ENCODE data around the gene CHMP1B. TPM values are rescaled to one million over a fixed set of nuclear protein-coding genes. Genes with fewer than 3 reads are reported as not detected.

Gene CHMP1B
- total RNA-seq, 4 donors from 2014 or later, result 75.4 to 99.5 (median 85.9) TPM

DNA sequence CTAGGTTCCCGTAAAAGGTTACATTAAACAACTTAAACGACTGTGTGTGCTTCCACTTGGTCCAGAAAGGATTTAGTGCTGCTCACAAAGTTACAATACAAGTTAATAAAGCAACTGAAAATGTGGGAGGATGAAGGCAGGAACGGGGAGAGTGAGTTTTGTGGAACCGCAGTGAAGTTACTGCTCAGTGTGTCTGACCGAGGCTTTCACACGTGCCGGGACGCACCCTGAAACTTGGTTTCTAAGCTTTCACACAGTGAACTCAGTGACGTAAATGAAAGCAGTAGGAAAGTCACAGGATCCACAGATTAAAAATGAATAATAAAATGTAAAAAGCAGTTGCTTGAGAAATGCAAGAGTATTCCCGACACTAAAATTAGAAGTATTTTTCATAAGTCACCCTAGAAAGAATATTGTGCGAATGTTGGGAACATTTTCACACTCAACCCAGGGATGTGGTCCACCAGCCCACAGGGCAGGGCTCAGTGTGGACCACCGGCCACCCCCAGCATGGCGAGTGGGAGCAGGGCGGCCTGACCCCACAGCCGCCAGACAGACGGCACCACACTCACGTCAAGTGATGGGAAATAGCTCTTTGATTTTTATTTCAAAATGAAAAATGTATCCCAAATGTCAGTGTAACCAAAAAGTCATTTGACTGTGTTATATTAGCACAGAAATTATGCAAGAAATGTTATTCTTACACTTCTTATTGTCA, 32.6 kb upstream of the CHMP1B start:
- no peaks in the 10 kb centered on the region for H3K4me1 ChIP-seq
- no peak for DNase-seq
- 87 to 91% methylated on average over 17 of the region's 17 CpGs for WGBS, 2 donors
- TF ChIP-seq, protein P1, sequence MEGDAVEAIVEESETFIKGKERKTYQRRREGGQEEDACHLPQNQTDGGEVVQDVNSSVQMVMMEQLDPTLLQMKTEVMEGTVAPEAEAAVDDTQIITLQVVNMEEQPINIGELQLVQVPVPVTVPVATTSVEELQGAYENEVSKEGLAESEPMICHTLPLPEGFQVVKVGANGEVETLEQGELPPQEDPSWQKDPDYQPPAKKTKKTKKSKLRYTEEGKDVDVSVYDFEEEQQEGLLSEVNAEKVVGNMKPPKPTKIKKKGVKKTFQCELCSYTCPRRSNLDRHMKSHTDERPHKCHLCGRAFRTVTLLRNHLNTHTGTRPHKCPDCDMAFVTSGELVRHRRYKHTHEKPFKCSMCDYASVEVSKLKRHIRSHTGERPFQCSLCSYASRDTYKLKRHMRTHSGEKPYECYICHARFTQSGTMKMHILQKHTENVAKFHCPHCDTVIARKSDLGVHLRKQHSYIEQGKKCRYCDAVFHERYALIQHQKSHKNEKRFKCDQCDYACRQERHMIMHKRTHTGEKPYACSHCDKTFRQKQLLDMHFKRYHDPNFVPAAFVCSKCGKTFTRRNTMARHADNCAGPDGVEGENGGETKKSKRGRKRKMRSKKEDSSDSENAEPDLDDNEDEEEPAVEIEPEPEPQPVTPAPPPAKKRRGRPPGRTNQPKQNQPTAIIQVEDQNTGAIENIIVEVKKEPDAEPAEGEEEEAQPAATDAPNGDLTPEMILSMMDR (IDR thresholded peaks at IDR 0.05), result no peak
- no peak for TF ChIP-seq POLR2A (IDR thresholded peaks at IDR 0.05)
- no peaks in the 10 kb centered on the region for H3K27me3 ChIP-seq
- intact Hi-C loops (cut with DNase I), result no loop called here
- no peak overlapping the region for H3K4me3 ChIP-seq (replicated peaks in 1 of 3)
- no peaks in the 10 kb centered on the region for H3K36me3 ChIP-seq
- H3K9me3 ChIP-seq, result no peaks in the 10 kb centered on the region
- H3K27ac ChIP-seq, result no peak overlapping the region

DNA sequence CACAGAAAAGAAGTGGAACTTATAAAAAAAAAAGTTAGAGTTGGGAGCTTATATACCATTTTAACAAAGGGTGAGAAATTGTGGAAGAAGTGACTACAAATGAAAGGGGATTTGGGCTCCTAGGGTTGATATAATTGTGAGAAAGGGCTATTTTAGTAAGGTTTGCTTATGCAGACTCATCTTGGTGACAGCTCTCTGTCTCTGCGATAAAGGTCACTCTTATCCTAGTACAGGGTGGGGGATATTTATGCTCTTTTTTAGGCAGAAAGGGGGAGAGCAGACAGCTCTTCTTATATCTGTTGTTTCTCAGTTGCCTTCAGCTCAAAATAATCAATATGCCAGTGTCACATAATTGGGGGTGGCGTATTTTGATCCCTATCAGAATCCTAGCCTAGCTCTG, 31.3 kb upstream of the CHMP1B start:
- H3K4me1 ChIP-seq, result no peaks in the 10 kb centered on the region
- no peaks in the 10 kb centered on the region for H3K27me3 ChIP-seq
- no peaks in the 10 kb centered on the region for H3K9me3 ChIP-seq
- no peak overlapping the region for H3K27ac ChIP-seq
- no peak for DNase-seq
- TF ChIP-seq, protein P1 (IDR thresholded peaks at IDR 0.05), result no peak
- TF ChIP-seq POLR2A (IDR thresholded peaks at IDR 0.05), result no peak
- 92 to 96% methylated on average over 2 of the region's 2 CpGs for WGBS, 2 donors
- intact Hi-C loops (cut with DNase I), result loop anchor here (10.0 kb wide), 1 partner anchor 55 kb away; no protein-coding TSS in a partner anchor
- H3K36me3 ChIP-seq, result no peaks in the 10 kb centered on the region
- H3K4me3 ChIP-seq (replicated peaks in 1 of 3), result no peak overlapping the region

DNA sequence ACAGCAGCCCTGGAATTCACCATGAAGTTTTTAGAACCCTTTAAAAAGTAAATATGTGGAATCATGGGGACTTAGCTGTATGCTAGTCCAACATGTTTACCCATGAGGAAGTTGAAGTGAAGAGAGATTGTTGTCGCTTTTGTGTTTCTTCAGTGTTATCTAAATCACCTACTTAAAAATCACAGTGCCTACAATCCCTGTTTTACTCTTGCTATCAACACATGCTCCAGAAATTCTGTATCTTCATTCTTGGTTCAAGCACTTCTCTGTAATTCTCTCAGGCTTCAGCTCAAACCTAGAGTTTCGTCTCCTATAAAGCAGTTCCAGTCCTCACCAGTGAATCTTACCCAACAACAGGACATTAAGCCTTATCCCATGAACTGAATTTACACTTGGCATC, 30.5 kb upstream of the CHMP1B start:
- no peaks in the 10 kb centered on the region for H3K4me1 ChIP-seq
- H3K4me3 ChIP-seq (replicated peaks in 1 of 3), result no peak overlapping the region
- no peak for DNase-seq
- no peaks in the 10 kb centered on the region for H3K27me3 ChIP-seq
- no peak overlapping the region for H3K27ac ChIP-seq
- H3K36me3 ChIP-seq, result no peaks in the 10 kb centered on the region
- WGBS, 2 donors, result 47 to 74% methylated on average over 2 of the region's 2 CpGs
- TF ChIP-seq POLR2A (IDR thresholded peaks at IDR 0.05), result no peak
- TF ChIP-seq, protein P1 (IDR thresholded peaks at IDR 0.05), result no peak
- intact Hi-C loops (cut with DNase I), result loop anchor here (10.0 kb wide), 1 partner anchor 56 kb away; no protein-coding TSS in a partner anchor
- H3K9me3 ChIP-seq, result no peaks in the 10 kb centered on the region

DNA sequence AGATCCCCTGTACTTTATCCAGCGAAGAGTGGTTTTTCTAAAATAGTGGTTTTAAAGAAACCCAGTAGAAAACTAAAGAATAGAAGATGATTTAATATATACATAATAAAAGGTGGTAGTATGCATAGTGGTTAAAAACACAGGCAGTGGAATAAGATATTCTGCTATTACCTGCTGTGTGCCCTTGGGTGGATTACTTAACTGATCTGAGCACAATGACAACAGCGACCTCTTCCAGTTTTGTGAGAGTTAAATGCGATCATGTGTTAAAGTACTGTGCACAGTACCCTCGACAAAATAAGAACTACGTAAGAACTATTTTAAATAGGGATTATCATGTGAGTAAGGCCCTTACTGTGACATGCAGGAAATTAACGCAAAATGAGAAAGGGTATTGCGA, 30.0 kb upstream of the CHMP1B start:
- Histone ChIP-seq H3K4me3 (replicated peaks in 1 of 3) (no peak overlapping the region), H3K9me3 (no peaks in the 10 kb centered on the region), H3K27me3 (no peaks in the 10 kb centered on the region), H3K36me3 (no peaks in the 10 kb centered on the region), H3K27ac (no peak overlapping the region), H3K4me1 (no peaks in the 10 kb centered on the region)
- WGBS, 2 donors, result 92 to 96% methylated on average over 7 of the region's 7 CpGs
- intact Hi-C loops (cut with DNase I), result loop anchor here (10.0 kb wide), 1 partner anchor 56 kb away; no protein-coding TSS in a partner anchor
- no peak for DNase-seq
- TF ChIP-seq, protein P1 (IDR thresholded peaks at IDR 0.05), result no peak
- no peak for TF ChIP-seq POLR2A (IDR thresholded peaks at IDR 0.05)

DNA sequence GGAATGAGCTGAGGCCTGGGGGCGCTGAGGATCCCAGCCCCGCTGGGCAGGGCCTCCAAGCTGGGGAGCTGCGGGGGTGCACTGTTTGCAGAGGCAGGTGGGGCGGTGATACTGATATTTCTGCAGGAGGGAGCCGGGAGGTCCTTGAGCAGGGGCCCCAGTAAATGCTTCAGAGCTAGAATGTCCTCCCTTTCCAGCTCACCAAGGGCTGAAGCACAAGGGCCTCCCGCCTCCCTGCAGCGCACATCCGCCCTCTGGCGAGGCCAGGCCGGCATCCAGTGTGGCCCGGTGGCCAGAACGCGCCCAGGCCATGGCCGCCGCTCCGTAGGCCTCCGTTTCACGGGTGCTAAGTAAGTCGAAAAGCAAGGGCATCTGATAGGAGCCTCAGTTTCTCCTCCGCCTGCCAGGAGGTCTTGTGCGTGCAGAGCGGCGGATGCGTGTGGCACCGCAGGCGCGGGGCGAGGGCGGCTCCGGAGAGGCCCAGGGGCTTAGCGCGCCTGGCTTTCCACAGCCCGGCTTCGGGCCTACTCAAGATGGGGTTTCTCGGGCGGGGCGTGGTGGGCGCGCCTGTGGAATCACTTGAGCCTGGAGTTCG, 29.5 kb upstream of the CHMP1B start:
- WGBS, 2 donors, result 91 to 98% methylated on average over 16 to 34 of the region's 40 CpGs
- no peaks in the 10 kb centered on the region for H3K27me3 ChIP-seq
- H3K4me1 ChIP-seq, result no peaks in the 10 kb centered on the region
- H3K36me3 ChIP-seq, result no peaks in the 10 kb centered on the region
- intact Hi-C loops (cut with DNase I), result loop anchor here (10.0 kb wide), 1 partner anchor 57 kb away; no protein-coding TSS in a partner anchor
- no peak overlapping the region for H3K4me3 ChIP-seq (replicated peaks in 1 of 3)
- TF ChIP-seq, protein P1 (IDR thresholded peaks at IDR 0.05), result no peak
- TF ChIP-seq POLR2A (IDR thresholded peaks at IDR 0.05), result no peak
- no peak for DNase-seq
- no peaks in the 10 kb centered on the region for H3K9me3 ChIP-seq
- H3K27ac ChIP-seq, result no peak overlapping the region
